Measurements from ENCODE around the gene PLD1.
"Not testable (repeated sequence)": the region's sequence is repeated elsewhere in the genome, so short reads cannot be mapped to it uniquely, and the experiment has no call there.

The PLD1 gene, protein sequence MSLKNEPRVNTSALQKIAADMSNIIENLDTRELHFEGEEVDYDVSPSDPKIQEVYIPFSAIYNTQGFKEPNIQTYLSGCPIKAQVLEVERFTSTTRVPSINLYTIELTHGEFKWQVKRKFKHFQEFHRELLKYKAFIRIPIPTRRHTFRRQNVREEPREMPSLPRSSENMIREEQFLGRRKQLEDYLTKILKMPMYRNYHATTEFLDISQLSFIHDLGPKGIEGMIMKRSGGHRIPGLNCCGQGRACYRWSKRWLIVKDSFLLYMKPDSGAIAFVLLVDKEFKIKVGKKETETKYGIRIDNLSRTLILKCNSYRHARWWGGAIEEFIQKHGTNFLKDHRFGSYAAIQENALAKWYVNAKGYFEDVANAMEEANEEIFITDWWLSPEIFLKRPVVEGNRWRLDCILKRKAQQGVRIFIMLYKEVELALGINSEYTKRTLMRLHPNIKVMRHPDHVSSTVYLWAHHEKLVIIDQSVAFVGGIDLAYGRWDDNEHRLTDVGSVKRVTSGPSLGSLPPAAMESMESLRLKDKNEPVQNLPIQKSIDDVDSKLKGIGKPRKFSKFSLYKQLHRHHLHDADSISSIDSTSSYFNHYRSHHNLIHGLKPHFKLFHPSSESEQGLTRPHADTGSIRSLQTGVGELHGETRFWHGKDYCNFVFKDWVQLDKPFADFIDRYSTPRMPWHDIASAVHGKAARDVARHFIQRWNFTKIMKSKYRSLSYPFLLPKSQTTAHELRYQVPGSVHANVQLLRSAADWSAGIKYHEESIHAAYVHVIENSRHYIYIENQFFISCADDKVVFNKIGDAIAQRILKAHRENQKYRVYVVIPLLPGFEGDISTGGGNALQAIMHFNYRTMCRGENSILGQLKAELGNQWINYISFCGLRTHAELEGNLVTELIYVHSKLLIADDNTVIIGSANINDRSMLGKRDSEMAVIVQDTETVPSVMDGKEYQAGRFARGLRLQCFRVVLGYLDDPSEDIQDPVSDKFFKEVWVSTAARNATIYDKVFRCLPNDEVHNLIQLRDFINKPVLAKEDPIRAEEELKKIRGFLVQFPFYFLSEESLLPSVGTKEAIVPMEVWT

DNA sequence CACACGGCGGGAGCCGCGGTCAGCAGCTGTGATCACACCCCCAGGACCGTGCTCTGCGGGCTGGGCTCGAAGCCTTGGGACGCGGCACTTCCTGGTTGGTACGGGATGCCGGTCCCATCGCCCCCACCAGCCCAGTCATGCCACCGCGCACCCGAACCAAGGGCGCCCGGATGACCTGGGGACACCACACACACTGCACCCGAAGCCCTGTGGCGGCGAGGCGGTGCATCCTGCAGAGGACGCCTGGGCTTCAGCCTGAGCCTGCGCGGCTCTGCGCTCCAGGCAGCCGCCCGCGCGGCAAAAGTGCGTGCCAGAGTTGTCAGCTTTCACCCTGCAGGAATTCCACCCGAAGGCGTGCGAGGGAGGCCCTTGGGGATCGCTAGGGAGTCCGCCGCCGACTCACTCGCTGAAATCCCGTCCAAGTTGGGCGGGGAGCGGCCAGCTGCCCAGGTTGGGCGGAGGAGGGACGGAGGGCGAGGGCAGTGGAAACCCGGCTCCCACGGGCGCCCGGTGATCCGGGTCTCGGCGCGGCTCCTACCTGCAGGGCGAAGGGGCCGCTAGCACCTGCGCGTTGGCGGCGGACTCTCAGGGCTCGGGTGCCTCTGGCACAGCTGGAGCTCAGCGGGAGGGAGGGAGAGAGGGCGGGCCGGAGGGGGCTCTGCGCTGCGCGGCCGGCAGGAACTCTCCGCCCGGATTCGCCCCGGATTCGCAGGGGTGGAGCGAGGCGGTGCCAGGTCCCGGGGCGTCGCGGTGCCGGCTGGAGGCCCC is at the start of gene PLD1:
Gene PLD1 (minus strand): TSS at position 623 of the 768 bp plus-strand sequence. CDS start 72,432 bp downstream, outside the sequence.
- DNase-seq: peak; percentile 58 to 80

DNA sequence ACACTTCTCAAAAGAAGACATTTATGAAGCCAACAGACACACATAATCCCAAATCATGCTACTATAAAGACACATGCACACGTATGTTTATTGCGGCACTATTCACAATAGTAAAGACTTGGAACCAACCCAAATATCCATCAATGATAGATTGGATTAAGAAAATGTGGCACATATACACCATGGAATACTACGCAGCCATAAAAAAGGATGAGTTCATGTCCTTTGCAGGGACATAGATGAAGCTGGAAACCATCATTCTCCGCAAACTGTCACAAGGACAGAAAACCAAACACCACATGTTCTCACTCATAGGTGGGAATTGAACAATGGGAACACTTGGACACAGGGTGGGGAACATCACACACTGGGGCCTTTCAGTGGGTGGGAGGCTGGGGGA is 48.5 kb upstream of the PLD1 start:
- DNase-seq: not testable (repeated sequence)

DNA sequence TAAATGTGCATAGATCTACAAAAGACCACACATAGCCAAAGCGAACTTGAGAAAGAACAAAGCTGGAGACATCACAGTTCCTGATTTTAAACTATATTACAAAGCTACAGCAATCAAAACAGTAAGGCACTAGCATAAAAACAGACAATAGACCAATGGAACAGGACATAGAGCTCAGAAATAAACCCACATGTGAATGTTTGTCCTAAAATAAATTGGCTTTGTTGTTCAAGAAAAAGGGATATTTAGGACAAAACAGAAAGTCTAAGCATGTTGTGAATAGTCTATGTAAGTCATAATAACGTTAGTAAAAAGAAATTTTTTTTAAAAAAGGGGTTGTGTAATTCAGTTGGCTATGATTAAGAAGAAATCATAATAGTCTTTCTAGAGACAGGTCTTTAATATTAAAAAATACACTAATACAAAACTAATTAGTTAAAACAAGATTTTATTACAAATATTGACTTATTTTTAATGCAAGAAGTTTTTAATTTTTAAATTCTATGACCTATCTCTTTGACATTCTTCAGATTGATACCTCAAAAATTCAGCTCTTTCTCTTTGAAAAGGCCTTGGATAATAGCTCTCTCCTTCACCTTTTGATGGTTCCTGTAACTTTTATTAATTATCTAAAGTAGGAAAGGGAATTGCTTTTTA is 44.5 kb upstream of the PLD1 start:
- no peak for DNase-seq

DNA sequence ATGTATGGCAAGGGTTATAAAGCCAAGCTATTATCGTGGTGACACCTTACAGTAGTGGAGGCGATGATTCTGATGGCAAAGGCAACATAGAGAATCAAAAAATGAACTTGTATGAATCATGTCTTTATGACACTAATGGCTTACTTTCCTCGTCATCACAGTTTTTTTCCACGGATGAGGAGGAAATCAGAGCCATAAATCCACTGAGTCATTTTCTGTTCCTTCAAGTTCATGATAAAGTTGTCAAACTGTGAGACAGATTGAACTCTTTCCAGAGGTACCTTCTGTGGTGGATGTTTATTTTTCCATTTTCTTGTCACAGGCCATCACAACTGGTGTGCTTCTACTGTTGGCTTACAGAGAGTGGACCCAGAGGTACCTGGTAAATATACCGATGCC is 41.4 kb upstream of the PLD1 start:
- DNase-seq: no peak

DNA sequence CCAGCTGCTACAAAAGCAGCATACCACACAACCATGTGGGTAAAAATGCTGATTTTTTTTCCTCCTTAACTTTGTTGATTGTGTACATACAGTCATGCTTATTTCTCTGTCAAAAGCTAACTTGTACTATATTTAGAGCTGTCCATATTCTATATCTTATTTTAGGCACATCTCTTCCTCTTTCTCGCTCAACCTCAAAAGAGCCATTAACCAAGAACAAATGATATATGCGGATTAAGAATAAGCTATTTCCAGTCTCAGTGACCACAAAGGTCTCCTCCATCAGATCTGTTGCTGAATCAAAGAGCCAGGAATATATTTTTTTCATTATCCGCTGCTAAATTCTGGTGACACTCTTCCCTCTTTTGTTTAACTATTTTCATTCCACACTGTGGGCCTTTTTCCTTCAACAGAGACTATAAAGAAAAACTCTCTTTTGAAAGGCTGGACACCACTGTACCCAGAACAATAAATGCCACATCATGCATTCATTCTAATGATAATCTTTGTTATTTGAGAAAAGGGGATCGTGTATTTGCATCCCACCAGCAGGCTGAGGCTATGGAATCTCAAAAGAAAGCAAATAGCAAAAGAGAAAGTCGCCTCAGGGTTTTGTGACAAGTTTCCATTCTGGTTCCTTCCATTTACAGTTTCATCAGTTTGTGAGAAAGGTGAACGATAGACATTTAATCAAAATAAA is 40.8 kb upstream of the PLD1 start:
- no peak for DNase-seq

DNA sequence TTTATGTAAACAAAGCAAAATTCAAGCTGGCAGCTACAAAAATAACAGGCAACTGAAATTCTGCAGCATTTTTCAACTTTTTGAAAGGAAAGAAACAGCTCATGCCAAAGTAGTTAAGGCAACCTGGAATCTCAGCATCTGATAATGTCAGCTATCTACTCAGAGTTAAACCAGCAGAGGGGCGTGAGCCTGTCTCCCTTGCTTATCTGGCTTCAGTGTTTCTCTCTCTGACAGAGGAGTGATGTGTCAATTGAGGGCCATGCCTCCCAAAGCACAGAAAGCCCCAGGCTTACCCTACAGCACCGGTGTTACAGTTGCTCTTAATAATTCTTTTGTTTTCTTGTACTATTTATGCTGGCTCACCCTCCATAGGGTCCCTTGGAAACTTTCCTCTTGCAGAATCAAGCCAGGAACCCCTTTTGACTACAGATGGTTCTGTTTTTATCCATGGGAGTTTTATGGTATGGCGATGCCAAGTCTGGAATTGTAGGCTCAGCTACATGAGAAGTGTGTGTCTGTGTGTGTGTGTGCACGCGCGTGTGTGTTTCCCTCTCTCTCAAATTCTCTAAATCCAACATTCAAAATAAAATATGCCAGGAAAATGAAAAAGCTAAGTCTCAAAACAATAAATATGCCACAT is 40.2 kb upstream of the PLD1 start:
- DNase-seq: no peak

DNA sequence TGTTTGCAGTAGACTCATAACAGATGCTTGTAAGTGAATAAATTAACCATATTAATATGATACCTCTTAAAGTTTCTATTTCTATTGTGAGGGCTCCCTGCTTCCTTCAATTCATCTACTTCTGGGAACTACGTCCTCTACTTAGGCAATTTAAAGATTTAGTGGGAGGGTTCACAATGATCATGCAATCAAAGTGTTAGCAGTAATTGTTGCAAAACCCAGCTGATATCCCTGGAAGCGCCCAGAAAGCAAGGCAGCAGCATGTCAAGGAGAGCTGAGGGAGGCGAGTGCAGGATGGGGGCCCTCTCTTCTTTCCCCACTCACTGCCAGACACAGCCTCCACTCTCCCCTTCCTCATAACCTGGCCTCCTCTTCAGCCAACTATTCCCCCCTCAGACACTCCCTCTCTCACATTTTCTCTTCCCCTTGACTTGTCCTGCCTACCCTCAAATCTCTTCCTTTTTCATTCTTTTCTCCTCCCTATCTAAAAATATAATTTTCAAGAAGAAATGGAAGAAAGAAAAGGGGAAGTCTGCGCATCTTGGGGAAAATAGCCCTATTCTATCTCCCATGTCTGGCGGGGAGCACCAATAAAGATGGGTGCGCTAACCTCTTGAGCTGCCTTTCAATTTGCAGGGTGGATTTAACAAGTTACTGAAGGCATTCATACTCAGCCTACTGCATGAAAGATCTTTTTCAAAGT is 39.5 kb upstream of the PLD1 start:
- DNase-seq: no peak

DNA sequence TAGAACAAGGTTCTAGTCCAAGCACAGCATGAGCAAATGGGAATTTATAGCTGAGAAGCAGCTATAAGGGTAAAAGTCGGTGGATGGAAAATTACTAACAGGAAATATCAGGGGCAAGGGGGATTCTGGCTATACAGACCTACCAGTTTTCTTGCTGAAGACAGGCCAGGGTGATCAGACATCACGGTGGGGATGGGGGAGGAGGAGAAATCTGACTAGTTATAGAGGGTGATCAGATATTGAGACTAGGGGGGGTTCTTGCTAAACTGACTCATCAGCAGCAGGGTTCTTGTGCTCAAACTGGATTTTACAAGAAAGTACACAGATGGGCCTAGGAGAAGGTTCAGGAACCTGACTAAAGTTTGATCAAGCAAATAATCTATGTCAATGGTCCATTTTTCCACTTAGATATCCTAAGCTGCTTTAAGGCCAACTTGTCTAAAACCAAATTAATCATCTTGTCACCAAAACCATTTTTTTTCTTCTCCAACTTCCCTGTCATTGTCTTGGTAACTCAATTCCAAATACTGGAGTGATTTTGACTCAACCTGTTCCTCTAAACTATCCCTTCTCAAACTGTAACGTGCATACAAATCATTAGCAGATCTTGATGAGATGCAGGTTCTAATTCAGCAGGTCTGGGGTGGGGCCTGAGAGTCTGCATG is 37.4 kb upstream of the PLD1 start:
- DNase-seq: no peak

DNA sequence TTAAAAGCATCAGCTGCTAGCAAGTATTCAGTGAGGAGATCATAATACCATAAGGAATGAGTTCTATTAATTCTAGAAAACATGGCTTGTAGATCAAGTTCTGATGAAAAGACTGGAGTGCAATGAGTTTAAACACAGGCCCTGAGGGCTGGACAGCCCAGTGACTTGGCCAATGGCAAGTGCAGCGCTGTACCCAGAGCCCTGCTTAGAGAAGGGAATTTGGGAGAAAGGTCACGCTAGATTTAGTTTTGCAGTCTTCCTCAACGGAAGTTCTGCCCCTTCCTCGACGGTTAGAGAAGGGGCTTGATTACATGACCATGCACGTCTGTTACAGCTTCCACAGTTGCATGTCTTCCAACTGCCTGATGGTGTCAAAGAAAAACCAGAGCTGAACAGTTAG is 36.9 kb upstream of the PLD1 start:
- no peak for DNase-seq

DNA sequence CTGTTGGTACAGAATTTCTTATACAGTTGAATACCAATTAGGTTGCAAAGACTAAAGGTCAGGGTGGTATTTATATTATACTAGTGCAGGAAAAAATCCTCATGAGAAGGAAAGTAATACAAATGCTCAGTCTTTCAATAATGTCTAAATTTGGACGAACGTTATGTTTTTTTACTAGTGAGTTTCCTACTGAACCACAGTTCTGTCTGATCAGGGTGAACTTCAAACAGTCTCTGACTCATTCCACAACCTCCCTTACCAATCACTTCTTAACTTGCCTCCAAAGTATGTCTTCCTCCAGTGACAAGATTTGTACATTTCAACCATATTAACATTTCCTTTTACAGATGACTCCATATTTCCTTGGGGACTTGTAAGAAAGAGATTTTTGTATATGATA is 36.3 kb upstream of the PLD1 start:
- no peak for DNase-seq

DNA sequence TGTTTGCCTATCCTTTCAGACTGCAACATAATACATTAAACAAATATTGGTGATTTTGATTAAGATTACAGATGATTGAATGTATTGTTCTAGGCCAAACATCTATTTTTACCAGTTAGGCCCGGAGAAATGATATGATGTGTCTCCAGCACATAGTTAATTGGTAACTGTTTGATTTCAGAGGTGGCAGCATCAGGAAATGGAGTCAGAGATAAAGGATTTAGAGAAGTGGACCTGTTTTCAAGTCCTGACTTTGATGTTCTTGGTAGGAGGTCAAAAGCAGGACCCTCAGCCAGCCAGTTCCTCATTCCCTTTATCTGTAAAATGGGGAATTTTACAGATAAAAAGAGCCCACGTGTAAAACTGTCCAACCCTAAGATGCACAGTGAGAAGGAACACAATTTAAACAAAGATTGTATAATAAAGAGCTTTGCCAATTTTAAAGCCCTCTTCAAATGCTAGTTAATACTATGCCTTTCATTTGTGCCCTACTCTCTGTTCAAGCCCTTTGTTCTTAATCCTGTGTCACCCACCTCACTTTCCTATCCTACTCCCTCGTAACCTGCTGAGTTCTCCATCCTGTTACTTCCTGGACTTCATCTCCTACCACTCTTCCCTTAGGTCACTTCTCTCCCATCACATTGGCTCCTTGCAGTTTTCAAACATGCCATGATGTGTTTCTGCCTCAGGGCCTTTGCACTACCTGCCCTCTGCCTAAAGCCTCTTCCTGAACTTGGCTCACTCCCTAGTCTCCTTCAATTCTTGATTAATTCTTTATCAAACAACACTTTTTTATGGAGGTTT is 35.4 kb upstream of the PLD1 start:
- no peak for DNase-seq

DNA sequence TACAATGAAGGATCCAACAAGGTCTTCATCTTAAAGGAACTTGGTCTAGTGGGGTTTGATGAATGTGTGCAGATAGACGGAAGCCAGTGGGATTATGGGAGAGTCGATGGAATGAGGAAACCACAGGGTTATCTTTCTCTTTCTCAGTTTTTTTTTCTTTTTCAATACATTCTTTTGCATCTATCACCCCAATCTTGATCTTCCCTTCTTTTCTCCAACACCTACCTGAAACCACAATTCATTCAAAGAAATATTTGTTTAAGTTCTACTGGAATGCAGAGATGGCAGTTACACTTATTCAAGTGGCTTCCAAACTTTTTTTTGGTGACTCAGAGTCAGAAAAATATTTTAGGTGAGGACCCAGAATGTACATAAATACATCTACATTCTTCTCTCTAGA is 34.6 kb upstream of the PLD1 start:
- DNase-seq: no peak

DNA sequence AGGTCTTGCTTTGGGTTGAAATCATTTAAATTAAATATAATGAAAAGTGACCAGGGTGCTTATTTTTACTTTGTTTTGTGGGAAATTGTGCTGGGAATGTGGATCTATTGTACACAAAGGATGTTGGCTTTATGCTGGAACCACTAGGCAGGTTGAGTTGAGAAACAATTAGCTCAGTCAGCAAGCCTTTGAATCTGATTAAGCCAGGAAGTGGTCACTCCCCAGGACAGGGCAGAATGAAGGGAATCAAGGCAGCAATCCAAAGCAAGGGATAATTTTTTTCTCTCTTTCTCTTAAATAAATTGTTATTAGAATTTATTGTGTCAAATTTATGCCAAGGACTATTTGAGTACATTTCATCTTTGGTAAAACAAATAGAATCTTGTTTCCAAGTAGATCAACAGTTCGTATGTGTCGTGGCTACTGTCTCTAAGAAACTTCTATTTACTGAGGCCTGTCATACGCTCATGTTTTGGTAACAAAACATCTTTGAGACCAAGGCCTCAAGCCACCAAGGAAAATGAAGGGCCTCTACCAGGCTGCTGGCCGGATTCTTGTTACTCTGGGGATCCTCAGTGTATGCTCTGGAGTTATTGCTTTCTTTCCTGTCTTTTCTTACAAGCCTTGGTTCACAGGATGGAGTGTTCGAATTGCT is 32.7 kb upstream of the PLD1 start, which contains the start of gene TMEM212:
Gene TMEM212 (plus strand): TSS at position 486 of the 655 bp plus-strand sequence. CDS start 35 bp downstream, at position 521.
- no peak for DNase-seq

DNA sequence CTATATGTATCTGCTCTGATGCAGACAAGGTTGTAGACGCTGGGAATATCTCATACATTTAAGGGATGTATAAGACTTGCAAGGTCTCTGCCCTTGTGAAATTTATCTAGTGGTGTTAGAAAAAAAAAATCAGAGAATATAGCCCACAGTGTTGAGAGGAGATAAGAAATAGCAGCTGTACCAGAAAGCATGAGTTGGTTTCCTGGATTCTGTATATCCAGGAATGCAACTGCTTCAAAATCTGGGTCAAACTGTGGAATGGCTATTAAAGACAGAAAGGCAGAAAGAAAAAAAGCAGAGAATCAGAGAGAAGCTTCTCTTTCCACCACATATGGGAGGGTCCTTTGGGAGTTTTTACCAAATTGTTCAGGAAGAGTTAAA is 31.3 kb upstream of the PLD1 start:
- DNase-seq: no peak

DNA sequence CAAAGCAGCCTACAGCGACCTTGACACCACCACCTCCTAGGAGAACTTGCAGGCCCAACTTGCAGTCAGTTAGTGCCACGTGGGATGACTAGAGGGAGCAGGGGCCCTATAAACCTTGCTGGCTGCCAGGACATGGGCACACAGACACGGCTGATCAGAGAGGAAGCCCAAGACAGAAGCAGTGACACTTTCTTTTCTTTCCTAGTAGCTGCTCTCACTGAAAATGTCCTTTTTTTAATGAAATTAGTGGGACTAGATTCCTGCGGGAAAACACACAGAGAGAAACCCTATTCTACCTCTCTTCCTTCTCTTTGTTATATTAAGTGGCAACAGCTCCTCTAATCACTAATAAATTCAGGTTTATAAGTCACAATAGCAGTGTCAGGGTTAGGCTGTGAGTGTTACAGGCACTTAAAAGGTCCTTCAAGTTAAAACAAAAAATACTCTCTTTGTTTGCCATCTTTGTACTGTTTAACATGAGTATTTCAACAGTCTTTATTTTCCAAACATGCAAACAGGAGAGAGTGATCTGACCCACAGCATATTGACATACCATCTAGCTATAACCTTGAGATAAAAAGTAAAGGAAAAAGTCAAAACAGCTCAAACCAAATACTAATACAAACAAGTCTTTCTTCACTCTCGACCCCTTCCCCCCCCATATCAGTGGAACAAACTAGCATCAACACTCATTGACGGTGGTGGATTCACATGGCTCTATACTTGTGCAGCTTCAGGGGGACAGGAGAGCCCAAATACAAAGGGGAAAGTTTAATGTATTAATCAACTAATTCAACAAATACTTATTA is 30.7 kb upstream of the PLD1 start:
- no peak for DNase-seq

DNA sequence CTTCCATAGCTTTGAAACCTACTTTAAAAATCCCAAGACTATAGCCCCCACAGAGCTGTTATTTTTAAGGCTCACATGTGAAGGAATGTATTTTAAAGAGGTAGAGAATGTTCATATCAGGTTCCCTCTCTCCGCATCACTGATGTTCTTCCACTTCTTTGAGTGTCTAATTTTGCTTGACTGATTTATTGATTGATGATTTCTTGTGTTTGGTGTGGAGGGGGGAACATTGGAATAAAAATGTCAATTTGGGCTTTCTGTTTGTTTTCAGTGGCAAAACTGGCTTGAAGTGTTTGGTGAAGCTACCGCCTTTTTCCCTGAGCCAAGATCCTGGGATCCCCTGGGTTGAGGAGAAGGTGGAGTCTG is 30.1 kb upstream of the PLD1 start:
- DNase-seq: no peak

DNA sequence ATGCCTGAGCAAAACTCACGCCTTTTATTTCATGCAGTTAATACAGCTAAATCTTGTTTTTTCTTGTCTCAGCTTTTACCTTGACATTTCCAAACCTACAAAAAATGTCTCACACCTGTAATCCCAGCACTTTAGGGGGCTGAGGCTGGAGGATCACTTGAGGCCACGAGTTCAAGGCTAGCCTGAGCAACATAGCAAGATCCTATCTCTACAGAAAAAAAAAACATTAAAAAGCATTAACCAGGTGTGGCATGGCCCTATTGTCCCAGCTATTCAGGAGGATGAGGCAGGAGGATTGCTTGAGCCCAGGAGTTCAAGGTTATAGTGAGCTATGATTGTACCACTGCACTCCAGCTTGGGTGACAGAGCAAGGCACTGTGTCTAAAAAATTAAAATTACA is 29.0 kb upstream of the PLD1 start:
- DNase-seq: no peak

Data from hippocampal formation (tissue), 2 donors.